MV-4-11 (cell line): ENCODE results near the gene EMSY.

Source experiments
- DNase-seq: peaks from one replicate; lab custom pipeline; 2025; lab: John Stamatoyannopoulos, UW

The EMSY gene

DNA sequence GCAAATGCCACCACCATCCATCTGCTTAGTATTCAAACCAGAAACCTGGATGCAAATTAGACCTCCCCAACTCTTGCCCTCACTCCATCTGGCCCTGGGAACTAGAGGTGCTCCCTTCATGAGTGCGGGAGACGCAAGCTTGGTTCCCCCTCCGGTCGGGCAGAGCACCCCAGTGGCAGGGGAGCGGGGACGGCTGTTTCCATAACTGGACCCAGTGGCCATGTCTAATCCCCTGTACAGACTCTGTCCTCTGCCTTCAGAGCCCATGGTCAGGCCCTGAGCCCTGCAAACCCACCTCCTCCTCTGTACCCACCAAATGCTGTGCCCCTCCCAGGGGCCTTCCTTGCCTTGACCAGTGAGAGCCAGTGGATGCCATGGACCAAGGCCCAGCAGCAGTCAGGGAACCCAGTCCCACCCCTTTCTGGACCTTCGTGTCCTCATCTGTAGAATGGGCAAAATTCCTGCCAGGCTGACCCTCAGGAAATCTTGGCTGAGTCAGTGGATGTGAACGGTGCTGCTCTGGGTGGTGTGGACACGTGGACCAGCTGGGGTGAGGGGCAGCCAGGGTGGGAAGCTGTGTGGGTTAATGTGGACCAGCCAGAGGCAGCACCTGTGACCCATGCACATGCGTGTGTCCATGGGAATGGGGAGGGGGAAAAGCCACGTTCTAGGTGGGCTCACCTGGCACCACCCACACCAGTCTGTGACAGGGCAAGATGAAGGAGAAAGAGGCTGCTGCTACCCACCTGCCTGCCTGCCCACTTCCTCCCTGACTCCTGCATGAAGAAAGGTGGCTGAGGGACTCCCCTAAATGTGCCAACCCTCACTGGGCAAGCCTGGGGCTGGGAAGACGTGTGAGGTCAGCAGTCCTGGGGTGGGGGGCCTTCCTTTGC lies 153.0 kb downstream of the EMSY start:
- no peak for DNase-seq

DNA sequence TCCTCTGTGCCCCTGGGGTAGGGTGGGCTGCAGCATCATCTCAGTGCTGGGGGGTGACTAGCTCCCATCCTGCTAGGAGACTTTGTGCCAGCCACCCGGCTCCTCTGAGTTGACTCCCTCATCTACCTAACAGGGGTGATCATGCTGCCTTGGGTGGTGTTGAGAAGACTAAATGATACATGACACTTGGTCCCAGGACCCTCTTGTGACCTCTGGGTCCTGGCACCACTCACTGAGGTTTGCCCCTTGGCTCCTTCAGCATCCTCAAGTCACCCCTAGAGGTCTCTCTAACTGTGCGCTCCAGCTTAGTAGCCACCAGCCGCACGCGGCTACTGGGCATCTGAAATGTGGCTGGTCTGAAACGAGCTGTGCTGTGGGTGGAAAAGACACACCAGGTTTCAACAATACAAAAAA lies 153.6 kb downstream of the EMSY start:
- DNase-seq, result peak; percentile 56

DNA sequence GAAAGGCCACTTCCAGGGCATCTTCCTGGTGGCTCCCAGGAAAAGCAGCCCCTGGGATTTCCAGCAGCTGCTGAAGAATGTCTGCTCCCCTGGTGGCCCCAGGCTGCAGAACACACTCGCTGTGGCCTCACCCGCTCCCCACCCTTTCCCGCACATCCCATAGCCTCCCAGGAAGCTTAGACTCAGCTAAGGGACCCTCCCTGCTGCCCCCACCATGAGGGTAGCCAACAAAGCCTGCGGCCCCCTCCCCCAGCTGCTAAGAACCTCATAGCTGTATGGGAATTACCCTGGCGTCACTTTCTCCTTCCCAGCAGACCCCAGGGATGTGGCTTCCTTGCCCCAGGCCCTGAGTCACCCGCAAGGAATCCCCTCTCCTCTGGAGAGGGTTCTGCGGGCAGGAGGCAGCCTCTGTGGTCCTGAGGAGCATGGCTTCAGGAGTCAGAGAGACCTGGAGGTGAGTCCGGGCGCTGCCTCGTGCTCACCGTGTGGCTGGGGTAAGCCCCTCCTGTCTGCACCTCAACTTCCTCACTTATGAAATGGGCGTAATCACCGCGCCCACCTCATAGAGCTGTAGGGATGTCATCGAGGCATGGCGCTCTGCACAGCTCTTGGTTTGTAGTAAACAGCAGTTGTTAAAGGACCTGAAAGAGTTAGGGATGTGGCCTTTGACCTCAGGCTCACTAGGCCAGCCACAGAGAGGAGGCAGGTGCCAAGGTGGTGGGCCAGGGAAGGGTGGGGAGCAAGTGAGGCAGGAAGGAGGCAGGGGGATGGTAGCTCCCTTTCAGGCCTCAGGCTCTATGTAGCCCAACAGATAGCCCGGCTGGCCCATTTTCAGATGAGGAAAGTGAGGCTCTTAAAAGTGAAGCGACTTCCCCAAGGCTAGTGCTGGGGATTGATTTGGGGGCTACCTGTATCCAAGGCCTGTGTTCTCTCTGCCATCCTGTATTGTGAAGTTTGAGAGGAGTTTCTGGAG lies 154.5 kb downstream of the EMSY start:
- DNase-seq, result no peak

DNA sequence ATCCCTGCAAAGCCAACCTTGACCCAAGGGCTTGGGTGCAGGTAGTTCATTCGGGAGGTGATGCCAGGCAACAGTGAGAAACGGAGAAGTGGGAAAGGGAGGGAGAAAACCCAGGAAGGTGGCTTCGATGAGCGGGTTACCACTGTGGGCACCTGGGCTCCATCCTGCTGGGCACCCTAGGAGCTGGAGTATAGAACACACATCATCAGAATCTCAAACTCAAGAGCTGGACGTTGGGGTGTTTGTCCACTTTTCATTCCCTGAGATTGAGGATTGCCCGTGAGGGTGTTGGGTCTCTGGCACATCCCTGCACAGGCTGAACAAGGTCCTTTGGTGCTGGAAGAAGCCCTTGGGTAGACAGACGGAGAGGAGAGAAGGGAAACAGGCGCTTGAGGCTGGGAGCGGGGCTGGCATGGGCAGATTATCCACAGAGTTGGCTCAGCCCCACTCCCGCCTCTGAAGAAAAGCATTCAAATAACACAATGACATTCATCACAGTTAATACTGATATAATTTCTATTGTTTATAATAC lies 155.4 kb downstream of the EMSY start:
- DNase-seq, result no peak

DNA sequence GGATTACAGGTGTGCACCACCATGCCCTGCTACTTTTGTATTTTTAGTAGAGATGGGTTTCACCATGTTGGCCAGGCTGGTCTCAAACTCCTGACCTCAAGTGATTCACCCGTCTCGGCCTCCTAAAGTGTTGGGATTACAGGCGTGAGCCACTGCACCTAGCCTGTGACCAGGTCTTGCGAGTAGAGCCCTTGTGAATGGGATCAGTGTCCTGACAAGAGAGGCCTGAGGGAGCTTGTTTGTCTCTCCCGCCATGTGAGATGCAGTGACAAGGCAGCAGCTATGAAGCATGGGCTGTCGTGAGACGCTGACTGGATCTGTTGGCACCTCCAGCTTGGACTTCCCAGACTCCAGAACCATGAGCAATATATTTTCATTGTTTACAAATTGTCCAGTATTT lies 156.5 kb downstream of the EMSY start:
- DNase-seq, result no peak

DNA sequence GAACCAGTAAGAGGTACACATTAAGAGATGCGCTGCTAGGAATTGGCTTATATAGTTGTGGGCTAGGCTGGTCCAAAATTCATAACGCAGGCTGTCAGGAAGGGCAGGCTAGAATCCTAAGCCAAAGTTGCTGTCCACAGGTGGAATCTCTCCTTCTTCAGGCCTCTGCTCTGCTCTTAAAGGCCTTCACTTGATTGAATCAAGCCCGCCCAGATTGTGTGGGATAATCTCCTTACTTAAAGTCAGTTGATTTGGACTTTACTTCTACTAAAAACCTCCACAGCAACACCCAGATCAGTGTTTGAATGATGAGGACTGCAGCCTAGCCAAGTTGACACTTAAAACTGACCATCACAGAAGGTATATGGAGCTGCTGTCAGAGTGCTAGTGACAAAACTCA lies 156.9 kb downstream of the EMSY start:
- DNase-seq, result no peak

DNA sequence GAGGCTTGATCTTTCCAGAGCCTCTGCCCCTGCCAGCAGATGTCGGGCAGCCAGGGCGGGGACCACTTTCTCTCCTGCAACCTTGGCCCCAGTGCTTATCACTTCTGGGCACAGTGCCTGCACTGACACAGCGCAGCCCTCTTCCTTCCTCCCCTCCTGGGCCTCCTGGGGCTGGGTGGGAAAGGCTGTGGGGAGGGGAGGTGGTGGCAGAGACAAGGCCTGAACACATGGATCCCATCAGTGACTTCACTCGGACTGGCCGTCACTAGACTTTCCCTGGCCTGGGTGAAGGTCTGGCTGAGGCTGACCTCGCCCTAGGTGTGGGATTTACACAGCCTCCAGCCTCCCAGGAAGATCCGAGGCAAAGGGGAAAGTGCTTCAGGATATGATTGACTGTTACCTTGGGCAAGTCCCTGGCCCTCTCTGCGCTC lies 157.6 kb downstream of the EMSY start:
- DNase-seq, result no peak
